GM18507 (cell line): Measurements from ENCODE around the gene DMD.
"Not testable (repeated sequence)": the region's sequence is repeated elsewhere in the genome, so short reads cannot be mapped to it uniquely, and the experiment has no call there.

Experiments
- DNase-seq: peaks from one replicate; pipeline ENCODE4 v3.0.0; 2011; ENCODE audit warnings: low read depth; ENCODE audit not compliant: insufficient read length; ENCODE audit errors: extremely low spot score
- FAIRE-seq: peaks from 2 replicates; lab custom pipeline; 2011; peaks lifted over from hg19 to GRCh38; lab: Jason Lieb, UNC

Gene DMD

DNA sequence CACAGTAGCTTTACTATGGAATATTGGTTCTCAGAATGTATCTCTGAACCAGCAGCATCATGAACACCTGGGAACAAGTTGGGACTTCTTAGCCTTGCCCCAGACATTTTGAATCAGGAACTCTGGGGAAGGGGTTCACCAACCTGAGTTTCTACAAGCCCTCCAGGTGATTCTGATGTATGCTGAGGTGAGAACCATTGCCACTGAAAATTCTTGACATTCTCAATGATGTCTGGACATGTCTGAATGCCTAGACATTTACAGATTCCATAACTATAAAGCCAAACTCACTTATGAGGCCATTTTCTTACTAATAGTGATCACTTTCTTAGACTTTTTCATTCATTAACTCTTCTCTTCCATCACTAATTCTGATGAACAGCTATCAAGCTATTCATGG, 1750.1 kb downstream of the DMD start:
- no peak for DNase-seq
- FAIRE-seq: no peak

- no peak for FAIRE-seq
- no peak for DNase-seq
Measured at GRCh38 chrX:31459361-31459760, 1752.0 kb downstream of the DMD start.

- DNase-seq: no peak
- no peak for FAIRE-seq
Measured at GRCh38 chrX:31449965-31450364, 1761.4 kb downstream of the DMD start.

DNA sequence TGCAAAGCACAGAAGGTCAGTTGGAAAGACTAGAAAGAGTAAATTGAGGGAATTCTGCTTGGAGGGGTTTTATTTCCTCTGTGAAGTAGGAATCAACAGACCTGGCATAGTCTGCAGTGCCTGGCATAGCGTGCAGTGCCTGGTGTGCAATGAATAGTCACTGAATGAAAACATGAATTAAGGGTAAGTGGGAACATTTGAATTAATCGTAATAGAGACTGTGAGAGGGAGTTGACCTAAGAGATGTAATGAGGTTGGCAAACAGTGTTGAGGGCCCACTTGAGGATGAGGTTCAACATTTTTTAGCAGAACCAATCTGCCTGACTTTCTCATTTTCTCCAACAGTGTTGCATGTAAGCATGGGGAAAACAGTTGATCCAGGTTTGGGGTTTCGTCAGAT, 1762.3 kb downstream of the DMD start:
- no peak for DNase-seq
- no peak for FAIRE-seq

DNA sequence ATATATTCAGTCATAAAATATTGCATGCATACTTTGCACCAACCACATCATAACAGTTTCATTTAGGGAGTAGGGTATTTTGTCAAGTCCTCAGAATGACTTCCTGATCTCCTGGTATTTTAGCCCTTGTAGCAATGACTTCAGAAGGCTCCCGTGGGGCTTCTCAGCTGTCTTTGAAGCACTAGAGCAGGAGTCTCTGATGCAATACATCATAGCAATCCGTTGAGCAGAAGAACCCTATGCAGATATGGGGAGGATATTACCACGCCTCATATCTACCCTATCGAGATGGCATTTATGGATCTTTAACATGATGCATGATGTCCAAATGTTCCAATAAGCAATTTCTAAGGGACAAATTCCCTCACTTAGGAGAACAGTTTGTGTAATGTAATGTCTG, 1765.8 kb downstream of the DMD start:
- FAIRE-seq: no peak
- DNase-seq: no peak

GRCh38 chrX:31443654-31444053, 1767.7 kb downstream of the DMD start:
- no peak for FAIRE-seq

GRCh38 chrX:31440546-31440945, 1770.8 kb downstream of the DMD start:
- FAIRE-seq (no peak), DNase-seq (no peak)

More at GRCh38 chrX:31443654-31444053, 1767.7 kb downstream of the DMD start:
- no peak for DNase-seq

DNA sequence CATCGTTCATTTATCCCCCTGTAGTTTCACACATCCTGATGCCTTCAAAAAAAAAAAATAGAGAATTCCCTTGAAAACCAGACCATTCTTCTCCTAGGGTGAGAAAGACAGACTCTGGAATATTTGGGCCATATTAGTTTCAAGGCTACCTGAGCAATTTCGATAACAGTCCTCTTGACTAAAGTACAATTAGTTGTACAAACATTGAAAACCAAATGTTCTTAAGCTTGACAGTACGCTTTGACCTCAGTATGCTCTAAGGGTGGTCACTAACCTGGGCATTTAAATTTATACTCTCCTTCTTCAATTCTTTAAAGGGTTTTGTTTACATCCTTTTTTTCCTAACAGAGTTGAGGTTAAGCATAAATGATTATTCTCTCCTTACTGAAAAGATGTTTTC, 1774.9 kb downstream of the DMD start:
- no peak for FAIRE-seq
- DNase-seq: no peak

DNA sequence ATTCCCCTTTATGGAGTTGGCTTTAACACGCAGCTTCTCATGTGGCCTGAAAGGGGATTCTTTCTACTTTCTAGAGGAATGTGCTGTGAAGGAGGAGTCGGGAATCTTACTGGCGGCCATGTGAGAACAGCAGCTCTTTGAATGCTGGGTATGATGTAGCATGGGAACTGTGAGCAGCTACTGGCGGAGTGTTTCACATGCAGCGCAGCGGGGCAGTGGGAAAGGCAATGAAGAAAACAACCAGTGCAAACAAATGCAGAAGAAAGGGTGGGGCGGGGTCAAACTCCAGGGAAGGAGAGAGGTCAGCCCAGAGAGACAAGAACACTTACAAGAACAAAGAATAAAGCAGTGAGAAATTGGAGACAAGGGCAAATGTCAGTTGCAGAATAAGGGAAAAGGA, 1775.8 kb downstream of the DMD start:
- DNase-seq: no peak

GRCh38 chrX:31433856-31434255, 1777.5 kb downstream of the DMD start:
- DNase-seq: no peak
- no peak for FAIRE-seq

More for the DNA sequence above, 1775.8 kb downstream of the DMD start:
- FAIRE-seq: no peak

DNA sequence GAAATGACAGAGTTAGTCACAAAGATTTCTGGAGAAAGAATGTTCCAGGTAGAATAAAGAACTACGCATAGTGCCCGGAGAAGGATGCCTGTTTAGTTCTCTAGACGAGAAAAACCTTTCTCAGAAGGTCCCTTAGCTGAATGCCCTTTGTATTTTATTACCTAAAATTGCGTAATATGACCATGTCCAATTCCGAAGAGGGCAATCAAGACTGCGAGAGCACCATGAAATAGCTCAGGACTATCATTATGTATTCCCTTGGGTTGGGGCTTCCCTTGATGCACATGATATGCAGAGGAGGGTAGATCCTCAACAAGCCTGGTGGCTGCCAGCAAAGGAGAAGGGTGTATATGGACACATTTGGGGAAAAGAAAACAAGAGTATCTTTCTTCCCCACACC, 1781.4 kb downstream of the DMD start:
- DNase-seq (no peak), FAIRE-seq (no peak)

GRCh38 chrX:31423609-31424189, 1787.7 kb downstream of the DMD start:
- DNase-seq: no peak
- FAIRE-seq: peak; percentile 56

- FAIRE-seq: no peak
- no peak for DNase-seq
Measured at GRCh38 chrX:31421441-31421840, 1789.9 kb downstream of the DMD start.

DNA sequence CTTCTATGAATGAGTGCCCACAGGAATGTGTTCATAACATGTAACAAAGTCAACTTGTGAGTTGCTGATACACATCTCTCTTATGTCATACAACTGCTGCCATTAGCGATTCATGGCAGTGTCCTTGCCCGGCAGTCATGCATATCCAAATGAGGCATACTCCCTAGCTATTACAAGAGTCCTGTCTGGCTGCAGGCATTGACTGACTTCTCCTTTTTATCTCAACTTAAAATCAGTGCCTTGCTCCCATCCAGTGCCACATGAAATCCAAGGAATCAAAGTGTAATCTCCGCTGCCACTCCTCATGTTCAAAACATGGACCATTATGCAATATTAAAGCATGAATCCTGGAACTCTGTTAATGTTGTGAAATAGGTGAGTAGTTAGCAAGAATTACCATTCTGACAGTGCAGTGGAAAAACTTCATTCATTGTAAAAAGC, 1790.6 kb downstream of the DMD start:
- FAIRE-seq (no peak), DNase-seq (no peak)

- DNase-seq (no peak), FAIRE-seq (no peak)
Measured at GRCh38 chrX:31420302-31420701, 1791.0 kb downstream of the DMD start.

GRCh38 chrX:31397119-31397518, 1814.2 kb downstream of the DMD start:
- FAIRE-seq (no peak), DNase-seq (no peak)

- DNase-seq (no peak), FAIRE-seq (no peak)
Measured at GRCh38 chrX:31392513-31392912, 1818.8 kb downstream of the DMD start.

- DNase-seq (no peak), FAIRE-seq (no peak)
Measured at GRCh38 chrX:31388946-31389345, 1822.4 kb downstream of the DMD start.

GRCh38 chrX:31384471-31384870, 1826.9 kb downstream of the DMD start:
- no peak for FAIRE-seq
- DNase-seq: no peak

- DNase-seq (no peak), FAIRE-seq (no peak)
Measured at GRCh38 chrX:31383991-31384390, 1827.4 kb downstream of the DMD start.

- DNase-seq, FAIRE-seq: not testable (repeated sequence)
Measured at GRCh38 chrX:31378973-31379372, 1832.4 kb downstream of the DMD start.

GRCh38 chrX:31377821-31378220, 1833.5 kb downstream of the DMD start:
- not testable (repeated sequence) for DNase-seq, FAIRE-seq
